NCI-H128 (cell line): ENCODE data around the gene SULT1A1.

Source experiments
- DNase-seq: peaks from one replicate; lab custom pipeline; 2025; ENCODE audit not compliant: unreplicated experiment; lab: John Stamatoyannopoulos, UW

The SULT1A1 gene

DNA sequence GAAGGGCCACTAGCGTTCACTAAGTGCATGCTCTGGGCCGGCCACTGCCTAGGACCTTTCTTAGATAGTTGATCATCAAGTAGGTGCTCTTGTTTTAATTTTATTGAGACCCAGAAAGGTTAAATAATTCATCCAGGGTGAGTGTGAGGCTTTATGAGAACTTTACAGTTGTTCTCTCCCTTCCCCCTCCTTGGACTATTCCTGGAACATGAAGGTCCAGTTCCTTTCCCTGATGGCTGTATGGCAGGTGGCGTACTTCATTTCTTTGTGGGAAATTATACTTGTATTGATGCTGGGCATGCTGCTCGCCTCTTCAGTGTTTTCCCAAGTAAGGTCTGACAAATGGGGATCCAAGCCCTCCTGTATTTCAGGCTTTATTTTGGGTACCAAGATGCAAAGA is 47.6 kb downstream of the SULT1A1 start:
- DNase-seq, result no peak

GRCh38 chr16:28561557-28562187 is 48.2 kb downstream of the SULT1A1 start:
- no peak for DNase-seq

- no peak for DNase-seq
Observed at GRCh38 chr16:28558456-28558855, 51.4 kb downstream of the SULT1A1 start.

GRCh38 chr16:28556914-28557320 is 52.9 kb downstream of the SULT1A1 start:
- no peak for DNase-seq

- DNase-seq, result no peak
Observed at GRCh38 chr16:28555561-28555960, 54.3 kb downstream of the SULT1A1 start.
